Measurements from ENCODE around the gene RBMS3. TPM values are rescaled to one million over a fixed set of nuclear protein-coding genes. Genes with fewer than 3 reads are reported as not detected.

RBMS3 gene
- total and polyA plus RNA-seq, 2 of the 8 experiments (the other 6 are each of a cell fraction or from before 2014, with no cell fraction given): 3.7 to 6.9 TPM

GRCh38 chr3:29415482-29416223 lies 134.8 kb downstream of the RBMS3 start:
- Histone ChIP-seq H3K27me3 (replicated peaks in 1 of 4; ENCODE audit: control insufficient read depth in 3 of 4, extremely low read depth in 1 of 4, insufficient read depth in 3 of 4, low read length in 3 of 4) (no peaks in the 10 kb centered on the region), H3K14ac (ENCODE audit: insufficient read length) (no peak overlapping the region), H2AK5ac (ENCODE audit: low read depth, low read length) (no peak overlapping the region), H2BK5ac (ENCODE audit: low read depth, low read length) (no peak overlapping the region), H2BK15ac (ENCODE audit: low read length) (no peak overlapping the region), H4K20me1 (replicated peaks in 1 of 2; ENCODE audit: control insufficient read depth in 1 of 2, insufficient read depth in 2 of 2, low read length in 2 of 2) (no peaks in the 10 kb centered on the region), H4K8ac (ENCODE audit: extremely low read depth, insufficient read depth, low read length) (no peak overlapping the region), H3K23me2 (ENCODE audit: low read depth, low read length) (no peaks in the 10 kb centered on the region), H3K4me3 (ENCODE audit: extremely low read depth in 1 of 4, insufficient read depth in 2 of 4, low read depth in 3 of 4, low read length in 4 of 4) (no peak overlapping the region), H3K36me3 (ENCODE audit: control insufficient read depth in 2 of 4, insufficient read depth in 4 of 4, low read length in 3 of 4) (no peaks in the 10 kb centered on the region), H3K4me1 (replicated peaks in 1 of 4; ENCODE audit: control insufficient read depth in 3 of 4, insufficient read depth in 4 of 4, low read length in 3 of 4) (peaks cover 0 to 13% (median 4%) of the 10 kb centered on the region in 4 experiments; a peak in 4 of 7 replicates), H4K5ac (ENCODE audit: insufficient read length, low read depth, low read length) (no peak overlapping the region), H3K79me1 (ENCODE audit: low read depth, low read length) (no peaks in the 10 kb centered on the region), H3K23ac (ENCODE audit: insufficient read length) (no peak overlapping the region), H3K79me2 (ENCODE audit: control insufficient read depth in 1 of 2, insufficient read depth in 2 of 2, low read length in 2 of 2) (no peaks in the 10 kb centered on the region), H4K91ac (replicated peaks; ENCODE audit: insufficient read length, low read length) (no peak overlapping the region), H2AFZ (ENCODE audit: low read length) (no peak overlapping the region), H3K9me3 (ENCODE audit: insufficient read depth in 2 of 2, low read depth in 1 of 2, low read length in 1 of 2) (no peaks in the 10 kb centered on the region), H3K56ac (replicated peaks; ENCODE audit: insufficient read length, low read depth, low read length) (no peak overlapping the region), H3K9ac (replicated peaks in 1 of 4; ENCODE audit: extremely low read depth in 1 of 4, low read depth in 3 of 4, low read length in 3 of 4) (no peak overlapping the region), H3K18ac (ENCODE audit: extremely low read depth, low read length) (no peak overlapping the region), H2BK120ac (replicated peaks; ENCODE audit: low read depth, low read length) (no peak overlapping the region), H2BK12ac (ENCODE audit: low read depth, low read length) (no peak overlapping the region), H3K4ac (replicated peaks; ENCODE audit: insufficient read length, low read depth, low read length) (no peak overlapping the region), H3K27ac (ENCODE audit: low read depth, low read length) (no peak overlapping the region), H2BK20ac (ENCODE audit: low read length) (no peak overlapping the region), H3K4me2 (ENCODE audit: insufficient read depth in 1 of 2, low read depth in 2 of 2, low read length in 2 of 2) (no peak overlapping the region)
- WGBS, 2 experiments (ENCODE audit: extremely low coverage in 1 of 2, insufficient coverage in 1 of 2, insufficient read length in 1 of 2, insufficient replicate concordance in 2 of 2, low coverage in 1 of 2, low lambda C conversion rate in 2 of 2, missing lambda C conversion rate in 1 of 2): 90% methylated on average over 3 of the region's 3 CpGs; no CpG with 5 or more reads in 1 of the 2 experiments
- FAIRE-seq (no peak), DNase-seq (ENCODE audit: low read depth in 1 of 2, low spot score in 2 of 2) (no peak)
- ChIA-PET CTCF (ENCODE audit: partially characterized antibody) (interaction anchor here (0.6 kb wide), 1 partner anchor 460 kb away, joined by 3 read pairs; no protein-coding TSS in a partner anchor), POLR2A (ENCODE audit: partially characterized antibody) (no interaction called here)
- TF ChIP-seq CEBPB (IDR thresholded peaks at IDR 0.05; ENCODE audit: low read depth, low read length) (no peak), TEAD4 (IDR thresholded peaks at IDR 0.05; ENCODE audit: low read depth, low read length) (no peak), CTCF (IDR thresholded peaks at IDR 0.05; ENCODE audit: control extremely low read depth in 1 of 3, insufficient read depth in 1 of 3, low read depth in 1 of 3, low read length in 3 of 3) (no peak), CHD1 (IDR thresholded peaks at IDR 0.05; ENCODE audit: low read depth, low read length) (no peak), GABPA (IDR thresholded peaks at IDR 0.05; ENCODE audit: borderline replicate concordance, insufficient read depth, low read length) (no peak), KDM5A (IDR thresholded peaks at IDR 0.05; ENCODE audit: low read length) (no peak), PHF8 (conservative IDR thresholded peaks at IDR 0.05; ENCODE audit: low read depth, low read length) (no peak), CBX5 (IDR thresholded peaks at IDR 0.05; ENCODE audit: low read depth, low read length) (no peak), HDAC6 (IDR thresholded peaks at IDR 0.05; ENCODE audit: low read depth, low read length) (no peak), MAX (IDR thresholded peaks at IDR 0.05) (no peak)
